ENCODE measurements around the gene VCP.
A peak's percentile ranks its signal among the peaks of the same experiment; 100 is the strongest.

The VCP gene

GRCh38 chr9:35072461-35073278 lies at the start of gene VCP:
TSS of gene VCP (minus strand) at chr9:35072625. CDS start at chr9:35072353, 272 bp downstream.
- TF ChIP-seq, protein P1, sequence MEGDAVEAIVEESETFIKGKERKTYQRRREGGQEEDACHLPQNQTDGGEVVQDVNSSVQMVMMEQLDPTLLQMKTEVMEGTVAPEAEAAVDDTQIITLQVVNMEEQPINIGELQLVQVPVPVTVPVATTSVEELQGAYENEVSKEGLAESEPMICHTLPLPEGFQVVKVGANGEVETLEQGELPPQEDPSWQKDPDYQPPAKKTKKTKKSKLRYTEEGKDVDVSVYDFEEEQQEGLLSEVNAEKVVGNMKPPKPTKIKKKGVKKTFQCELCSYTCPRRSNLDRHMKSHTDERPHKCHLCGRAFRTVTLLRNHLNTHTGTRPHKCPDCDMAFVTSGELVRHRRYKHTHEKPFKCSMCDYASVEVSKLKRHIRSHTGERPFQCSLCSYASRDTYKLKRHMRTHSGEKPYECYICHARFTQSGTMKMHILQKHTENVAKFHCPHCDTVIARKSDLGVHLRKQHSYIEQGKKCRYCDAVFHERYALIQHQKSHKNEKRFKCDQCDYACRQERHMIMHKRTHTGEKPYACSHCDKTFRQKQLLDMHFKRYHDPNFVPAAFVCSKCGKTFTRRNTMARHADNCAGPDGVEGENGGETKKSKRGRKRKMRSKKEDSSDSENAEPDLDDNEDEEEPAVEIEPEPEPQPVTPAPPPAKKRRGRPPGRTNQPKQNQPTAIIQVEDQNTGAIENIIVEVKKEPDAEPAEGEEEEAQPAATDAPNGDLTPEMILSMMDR (conservative IDR thresholded peaks at IDR 0.05; ENCODE audit: low read length): no peak
- peak within 1 kb of the TSS; percentile 76 for H3K4me3 ChIP-seq (ENCODE audit: low read length)
- DNase-seq (ENCODE audit: low read depth): peak; percentile 99

DNA sequence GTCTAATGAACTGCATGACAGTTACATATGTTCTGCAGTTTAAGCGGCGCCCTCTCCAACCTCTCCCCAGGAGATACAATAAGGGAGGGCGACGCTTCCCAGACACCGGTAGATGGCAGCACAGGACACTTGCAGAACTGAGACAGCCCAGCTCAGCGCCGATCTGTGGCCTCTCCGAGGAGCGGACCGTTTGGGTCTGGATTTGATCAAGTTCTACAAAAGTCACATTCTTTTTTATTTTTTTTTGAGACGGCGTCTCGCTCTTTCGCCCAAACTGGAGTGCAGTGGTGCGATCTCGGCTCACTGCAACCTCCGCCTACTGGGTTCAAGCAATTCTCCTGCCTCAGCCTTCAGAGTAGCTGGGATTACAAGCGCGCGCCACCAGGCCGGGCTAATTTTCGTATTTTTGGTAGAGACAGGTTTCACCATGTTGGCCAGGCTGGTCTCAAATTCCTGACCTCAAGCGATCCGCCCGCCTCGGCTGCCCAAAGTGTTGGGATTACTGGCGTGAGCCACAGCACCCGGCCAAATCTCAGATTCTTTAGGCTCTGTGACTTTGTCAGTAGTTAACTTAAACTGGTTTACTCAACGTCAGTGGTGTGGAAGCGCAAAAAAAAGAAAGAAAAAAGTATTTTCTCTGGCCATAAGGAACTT lies 44.6 kb upstream of the VCP start:
- H3K4me3 ChIP-seq (ENCODE audit: low read length): peak overlapping the region; percentile 97
- peak; percentile 95 for DNase-seq (ENCODE audit: low read depth)
- TF ChIP-seq, protein P1 (conservative IDR thresholded peaks at IDR 0.05; ENCODE audit: low read length): peak; percentile 93

DNA sequence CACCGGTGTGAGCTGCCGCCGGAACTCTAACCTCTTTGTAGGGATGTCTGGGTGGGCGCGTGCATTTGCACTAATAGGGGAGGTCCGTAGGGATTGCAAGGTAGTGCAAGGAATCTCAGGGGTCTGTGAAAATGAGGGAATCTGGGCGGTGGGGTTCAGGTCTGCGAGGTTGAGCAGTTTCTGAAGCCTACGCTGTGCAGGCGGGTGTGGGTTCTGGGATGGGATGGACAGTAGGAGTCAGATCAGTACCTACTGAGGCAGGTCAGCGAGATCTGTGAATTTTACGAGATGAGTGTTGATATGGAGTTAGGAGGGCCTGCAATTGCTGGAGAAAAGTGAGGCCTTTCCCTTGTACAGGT lies 44.1 kb upstream of the VCP start:
- H3K4me3 ChIP-seq (ENCODE audit: low read length): peak overlapping the region; percentile 97
- DNase-seq (ENCODE audit: low read depth): no peak
- TF ChIP-seq, protein P1 (conservative IDR thresholded peaks at IDR 0.05; ENCODE audit: low read length): no peak

DNA sequence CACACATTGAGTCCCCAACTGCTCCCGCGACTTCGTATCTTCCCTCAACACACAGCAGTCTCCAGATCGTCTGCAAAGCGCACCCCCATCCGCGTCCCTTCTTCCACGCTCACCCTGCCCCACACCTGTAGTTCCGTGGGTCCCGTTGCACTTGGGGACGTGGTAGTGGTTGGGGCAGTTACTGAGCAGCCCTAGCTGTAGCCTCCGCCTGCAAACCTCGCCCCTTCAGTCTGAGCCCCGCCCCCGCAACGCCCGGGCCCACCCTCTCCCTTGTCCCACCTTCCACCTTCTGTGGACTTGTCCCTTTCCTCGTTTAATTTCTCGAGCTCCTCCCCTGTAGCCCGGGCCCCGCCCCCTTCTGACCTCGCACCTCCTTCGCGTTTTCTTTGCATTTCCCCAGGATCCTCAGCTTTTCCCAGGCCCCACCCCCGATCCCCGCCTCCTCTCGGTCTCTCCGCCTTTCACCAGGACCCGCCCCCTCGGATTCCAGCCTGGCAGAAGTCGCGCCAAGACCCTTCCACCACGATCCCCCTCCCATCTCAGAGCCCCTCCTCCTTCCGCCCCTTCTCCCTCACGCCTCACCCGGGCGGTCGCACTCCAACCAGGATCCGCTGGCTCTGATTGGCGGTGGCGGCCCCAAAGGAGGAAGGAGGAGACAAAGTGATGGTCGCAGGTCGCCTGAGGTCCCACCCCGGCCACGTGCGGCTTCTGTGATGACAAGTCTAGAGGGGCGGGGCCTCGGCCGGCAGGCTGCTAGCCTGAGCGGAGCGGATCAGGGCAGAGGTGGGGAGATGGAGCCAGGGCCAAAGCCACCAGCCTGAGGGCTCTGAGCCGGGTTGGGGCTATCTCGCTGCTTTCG lies 43.5 kb upstream of the VCP start, which contains the start of gene ATOSB:
Gene ATOSB (minus strand): TSS at position 183 of the 859 bp plus-strand sequence. CDS start 7,588 bp downstream, outside the sequence.
- DNase-seq (ENCODE audit: low read depth): peak; percentile 93
- TF ChIP-seq, protein P1 (conservative IDR thresholded peaks at IDR 0.05; ENCODE audit: low read length): no peak
- H3K4me3 ChIP-seq (ENCODE audit: low read length): peak within 1 kb of the TSS; percentile 97

- peak overlapping the region; percentile 97 for H3K4me3 ChIP-seq (ENCODE audit: low read length)
- peak; percentile 47 for DNase-seq (ENCODE audit: low read depth)
- TF ChIP-seq, protein P1 (conservative IDR thresholded peaks at IDR 0.05; ENCODE audit: low read length): no peak
Measured at GRCh38 chr9:35114840-35115628, 42.6 kb upstream of the VCP start.

- peak; percentile 96 for DNase-seq (ENCODE audit: low read depth)
- TF ChIP-seq, protein P1 (conservative IDR thresholded peaks at IDR 0.05; ENCODE audit: low read length): no peak
- H3K4me3 ChIP-seq (ENCODE audit: low read length): peak overlapping the region; percentile 97
Measured at GRCh38 chr9:35114113-35114839, 41.9 kb upstream of the VCP start.

Data from AG10803 (cell line).